Suprapubic skin (tissue), 4 donors: ENCODE data around the gene TSPAN18. TPM values are rescaled to one million over a fixed set of nuclear protein-coding genes. Genes with fewer than 3 reads are reported as not detected.

Source experiments
- DNase-seq, 2 donors: peaks; one replicate each; pipeline ENCODE4 v3.0.0-alpha.2; 2019; ENCODE audit warnings: low spot score in 2 of 2
- H3K27ac ChIP-seq: fragments of 200-600 bp; sonication (generic); one replicate; pipeline ENCODE4 v1.5.1; 2019
- H3K27me3 ChIP-seq: fragments of 200-600 bp; sonication (generic); one replicate; pipeline ENCODE4 v1.5.1; 2019
- H3K36me3 ChIP-seq: fragments of 200-600 bp; sonication (generic); one replicate; pipeline ENCODE4 v1.5.1; 2019
- H3K4me1 ChIP-seq: fragments of 200-600 bp; sonication (generic); one replicate; pipeline ENCODE4 v1.5.1; 2019
- H3K4me3 ChIP-seq: fragments of 200-600 bp; sonication (generic); one replicate; pipeline ENCODE4 v1.5.1; 2019; ENCODE audit warnings: mild to moderate bottlenecking
- H3K9me3 ChIP-seq: fragments of 200-600 bp; sonication (generic); one replicate; pipeline ENCODE4 v1.5.1; 2019
- EP300 ChIP-seq: sonication (generic); formaldehyde crosslinking; IDR thresholded peaks from one replicate; pipeline ENCODE4 v1.6.1; 2017; ENCODE audit warnings: antibody characterized with exemption
- POLR2A ChIP-seq, 2 donors: fragments of 450-650 bp; IDR thresholded peaks; one replicate each; pipeline ENCODE4 v1.6.1; 2017; ENCODE audit warnings: antibody characterized with exemption in 2 of 2, mild to moderate bottlenecking in 2 of 2, moderate library complexity in 2 of 2
- POLR2AphosphoS5 ChIP-seq, 3 donors: sonication (generic); formaldehyde crosslinking; IDR thresholded peaks; one replicate each; pipeline ENCODE4 v1.6.1; 2017; ENCODE audit warnings: antibody characterized with exemption in 3 of 3
- WGBS: methylation state at CpG from one replicate; pipeline ENCODE4 v1.1.5; 2018; 5-methylcytosine and 5-hydroxymethylcytosine counted together
- total RNA-seq, 4 donors: library from RNA; depleted of rRNA; stranded (reverse); fragments of >200 nt; gene quantifications; one replicate each; pipeline ENCODE4 v1.1.0, GENCODE V29; 2016
- TF ChIP-seq, protein P1 (sequence below), 2 donors: fragments of 200-600 bp in 1 of 2; fragments of 450-650 bp in 1 of 2; sonication (generic) in 1 of 2; IDR thresholded peaks; one replicate each; pipeline ENCODE4 v1.5.1; 2016 to 2019; ENCODE audit warnings: antibody characterized with exemption in 2 of 2, mild to moderate bottlenecking in 1 of 2, moderate library complexity in 1 of 2

TSPAN18 gene
- total RNA-seq, 4 donors from 2014 or later, result 1.3 to 5.1 (median 3.9) TPM

DNA sequence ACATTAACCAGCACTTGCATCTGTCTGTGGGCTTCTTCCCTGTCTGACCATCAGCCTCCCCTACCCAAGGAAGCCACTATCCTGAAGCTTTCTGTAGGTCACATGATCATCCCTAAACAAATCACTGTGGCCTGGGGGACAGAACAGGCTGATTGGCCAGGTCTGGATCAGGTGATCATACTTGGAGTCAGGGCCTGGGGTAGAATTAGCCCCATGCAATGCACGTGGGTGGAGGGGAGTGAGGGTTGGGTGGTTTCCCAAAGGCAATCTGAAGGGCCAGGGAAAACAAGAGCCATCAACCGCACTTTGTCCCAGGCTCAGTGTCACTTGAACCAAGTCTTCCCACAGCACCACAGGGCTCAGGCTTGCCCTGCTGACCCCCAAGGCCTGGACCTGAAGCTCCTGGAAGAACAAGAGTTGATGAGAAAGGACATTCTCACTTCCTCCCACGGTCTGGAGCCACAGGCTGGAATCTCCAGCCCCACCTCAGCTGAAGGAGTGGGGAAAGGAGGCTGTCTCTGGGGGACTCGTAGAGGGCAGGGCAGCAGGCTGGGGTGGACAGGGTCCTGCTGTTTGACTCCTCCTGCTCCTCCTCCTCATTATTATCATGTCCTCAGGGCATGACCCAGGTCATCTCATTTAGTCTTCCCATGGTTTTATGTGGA lies 31.5 kb upstream of the TSPAN18 start:
- 89% methylated on average over 4 of the region's 4 CpGs for WGBS
- H3K4me3 ChIP-seq, result no peak overlapping the region
- no peak for DNase-seq
- no peaks in the 10 kb centered on the region for H3K36me3 ChIP-seq
- H3K4me1 ChIP-seq, result peaks cover 4% of the 10 kb centered on the region
- peaks cover 5% of the 10 kb centered on the region for H3K27me3 ChIP-seq
- no peak overlapping the region for H3K27ac ChIP-seq
- no peaks in the 10 kb centered on the region for H3K9me3 ChIP-seq
- no peak for TF ChIP-seq POLR2A (IDR thresholded peaks at IDR 0.05)
- TF ChIP-seq POLR2AphosphoS5 (IDR thresholded peaks at IDR 0.05), result no peak
- no peak for TF ChIP-seq EP300
- TF ChIP-seq, protein P1, sequence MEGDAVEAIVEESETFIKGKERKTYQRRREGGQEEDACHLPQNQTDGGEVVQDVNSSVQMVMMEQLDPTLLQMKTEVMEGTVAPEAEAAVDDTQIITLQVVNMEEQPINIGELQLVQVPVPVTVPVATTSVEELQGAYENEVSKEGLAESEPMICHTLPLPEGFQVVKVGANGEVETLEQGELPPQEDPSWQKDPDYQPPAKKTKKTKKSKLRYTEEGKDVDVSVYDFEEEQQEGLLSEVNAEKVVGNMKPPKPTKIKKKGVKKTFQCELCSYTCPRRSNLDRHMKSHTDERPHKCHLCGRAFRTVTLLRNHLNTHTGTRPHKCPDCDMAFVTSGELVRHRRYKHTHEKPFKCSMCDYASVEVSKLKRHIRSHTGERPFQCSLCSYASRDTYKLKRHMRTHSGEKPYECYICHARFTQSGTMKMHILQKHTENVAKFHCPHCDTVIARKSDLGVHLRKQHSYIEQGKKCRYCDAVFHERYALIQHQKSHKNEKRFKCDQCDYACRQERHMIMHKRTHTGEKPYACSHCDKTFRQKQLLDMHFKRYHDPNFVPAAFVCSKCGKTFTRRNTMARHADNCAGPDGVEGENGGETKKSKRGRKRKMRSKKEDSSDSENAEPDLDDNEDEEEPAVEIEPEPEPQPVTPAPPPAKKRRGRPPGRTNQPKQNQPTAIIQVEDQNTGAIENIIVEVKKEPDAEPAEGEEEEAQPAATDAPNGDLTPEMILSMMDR (IDR thresholded peaks at IDR 0.05), result no peak

DNA sequence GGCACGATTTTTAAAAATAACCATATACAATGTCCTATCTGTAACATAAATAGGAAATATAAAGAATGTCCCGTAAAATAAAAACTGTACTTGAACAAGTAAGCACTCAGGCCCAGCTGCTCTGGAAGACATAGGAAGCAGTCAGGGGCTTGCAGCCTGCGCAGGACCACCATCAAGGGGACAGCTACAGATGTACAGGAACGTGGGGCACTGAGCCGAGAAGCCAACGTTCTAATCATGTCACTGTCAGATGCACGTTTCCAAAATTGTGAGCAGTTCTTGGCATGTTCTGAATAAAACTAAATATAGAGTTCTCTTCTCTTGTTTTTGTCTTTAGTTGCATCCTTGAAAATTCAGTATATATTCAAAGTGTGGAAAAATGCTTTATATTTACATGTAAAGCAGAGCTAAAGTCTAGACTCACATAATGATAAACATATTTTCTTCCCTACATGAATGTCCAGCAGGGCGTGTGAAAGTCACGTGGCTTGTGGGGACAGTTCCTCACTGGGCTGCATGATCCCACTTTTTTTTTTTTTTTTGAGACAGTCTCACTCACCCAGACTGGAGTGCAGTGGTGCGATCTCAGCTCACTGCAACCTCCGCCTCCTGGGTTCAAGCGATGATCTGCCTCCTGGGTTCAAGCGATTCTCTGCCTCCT lies 28.4 kb upstream of the TSPAN18 start:
- DNase-seq, result no peak
- WGBS, result 70% methylated on average over 13 of the region's 13 CpGs
- Histone ChIP-seq H3K4me3 (no peak overlapping the region), H3K9me3 (no peaks in the 10 kb centered on the region), H3K4me1 (peaks cover 7% of the 10 kb centered on the region), H3K27me3 (peaks cover 5% of the 10 kb centered on the region), H3K27ac (no peak overlapping the region), H3K36me3 (no peaks in the 10 kb centered on the region)
- TF ChIP-seq EP300, result no peak
- no peak for TF ChIP-seq POLR2AphosphoS5 (IDR thresholded peaks at IDR 0.05)
- no peak for TF ChIP-seq POLR2A (IDR thresholded peaks at IDR 0.05)
- TF ChIP-seq, protein P1 (IDR thresholded peaks at IDR 0.05), result no peak

DNA sequence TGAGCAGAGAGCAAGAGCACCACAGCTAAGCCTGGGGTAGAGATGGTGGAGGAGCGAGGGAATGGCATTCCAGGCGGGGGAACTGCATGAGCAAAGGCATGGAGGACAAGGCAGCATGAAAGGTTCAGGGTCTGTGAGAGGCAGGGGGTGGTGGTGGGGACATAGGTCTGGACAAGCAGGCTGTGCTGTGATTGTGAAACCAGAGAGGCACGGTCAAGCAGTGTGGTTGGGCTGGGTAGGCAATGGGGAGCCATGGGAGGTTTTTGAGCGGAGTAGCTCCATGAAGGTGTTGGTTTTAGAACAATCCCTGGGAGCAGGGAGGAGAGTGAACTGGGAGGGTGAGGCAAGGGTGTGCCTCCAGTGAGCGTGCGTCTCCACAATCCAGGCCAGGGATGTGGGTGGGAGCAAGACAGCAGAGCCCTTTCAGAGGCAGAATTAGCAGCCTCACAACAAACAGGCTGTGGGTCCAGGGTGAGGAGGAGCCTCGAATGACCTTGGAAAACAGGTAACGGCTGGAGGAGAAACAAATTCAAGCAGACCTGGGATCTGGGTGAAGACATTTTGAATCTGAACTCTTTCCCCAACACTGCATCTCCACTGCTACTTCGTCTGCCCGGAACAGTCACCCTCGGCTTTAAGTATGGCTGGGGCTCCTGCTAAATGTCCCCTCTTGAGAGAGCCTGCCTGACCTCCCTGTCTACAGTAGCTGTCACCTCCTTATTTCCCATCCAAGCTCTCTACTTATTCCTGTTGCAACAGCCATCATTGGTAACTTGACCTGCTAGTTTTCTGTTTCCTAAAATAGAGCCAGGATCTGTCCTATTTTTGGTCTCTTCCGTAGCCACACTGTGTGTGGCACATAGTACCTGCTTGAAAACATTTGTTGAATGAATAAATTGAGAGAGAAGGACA lies 27.0 kb upstream of the TSPAN18 start:
- DNase-seq, result no peak
- 64% methylated on average over 12 of the region's 12 CpGs for WGBS
- H3K36me3 ChIP-seq, result no peaks in the 10 kb centered on the region
- TF ChIP-seq, protein P1 (IDR thresholded peaks at IDR 0.05), result no peak
- TF ChIP-seq POLR2A (IDR thresholded peaks at IDR 0.05) (no peak), EP300 (no peak), POLR2AphosphoS5 (IDR thresholded peaks at IDR 0.05) (no peak)
- H3K27ac ChIP-seq, result no peak overlapping the region
- peaks cover 5% of the 10 kb centered on the region for H3K27me3 ChIP-seq
- peaks cover 7% of the 10 kb centered on the region for H3K4me1 ChIP-seq
- no peak overlapping the region for H3K4me3 ChIP-seq
- no peaks in the 10 kb centered on the region for H3K9me3 ChIP-seq

DNA sequence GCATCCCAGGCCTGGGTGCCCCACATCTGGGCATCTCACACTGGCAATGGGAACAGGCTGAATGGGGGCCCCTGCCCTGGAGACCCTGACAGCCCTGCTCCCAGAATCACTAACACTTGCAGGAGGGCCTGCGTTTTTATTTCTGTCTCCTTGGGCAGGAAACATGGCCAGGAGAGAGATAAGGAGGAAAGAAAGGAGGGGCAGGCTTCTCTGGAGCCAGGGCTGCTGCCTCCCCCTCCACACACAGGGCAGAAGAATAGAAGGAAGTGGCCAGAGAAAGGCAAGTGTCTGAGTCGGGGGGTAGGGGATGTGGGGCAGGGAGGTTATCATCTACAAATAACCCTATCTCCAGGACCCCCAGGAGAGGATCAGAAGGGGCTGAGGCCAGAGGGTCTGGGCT lies 25.5 kb upstream of the TSPAN18 start:
- H3K27ac ChIP-seq, result no peak overlapping the region
- 54% methylated on average over 2 of the region's 2 CpGs for WGBS

DNA sequence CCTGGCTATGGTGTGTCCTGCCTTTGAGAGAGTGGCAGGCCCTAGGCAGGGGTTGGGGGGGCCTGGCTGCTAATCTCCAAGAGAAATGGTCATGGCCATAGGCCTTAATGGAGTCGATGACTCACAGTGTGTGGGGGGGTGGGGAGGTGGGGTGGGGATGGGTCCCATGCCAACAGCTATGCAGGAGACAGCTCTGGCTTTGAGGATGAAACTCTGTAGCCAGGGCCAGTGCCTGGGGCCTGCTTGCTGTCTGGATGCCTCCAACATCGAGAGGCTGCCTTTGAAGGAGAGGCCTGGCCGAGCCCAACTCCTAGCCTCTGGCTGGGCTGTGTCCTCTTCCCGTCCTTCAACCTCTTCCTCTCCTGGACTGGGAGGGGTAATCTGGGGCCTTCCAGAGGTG lies 23.9 kb upstream of the TSPAN18 start:
- Histone ChIP-seq H3K27ac (no peak overlapping the region), H3K9me3 (no peaks in the 10 kb centered on the region), H3K4me3 (no peak overlapping the region), H3K4me1 (peaks cover 7% of the 10 kb centered on the region), H3K27me3 (peaks cover 5% of the 10 kb centered on the region), H3K36me3 (no peaks in the 10 kb centered on the region)
- DNase-seq, result no peak
- WGBS, result 77% methylated on average over 4 of the region's 4 CpGs
- TF ChIP-seq EP300 (no peak), POLR2AphosphoS5 (IDR thresholded peaks at IDR 0.05) (no peak), POLR2A (IDR thresholded peaks at IDR 0.05) (no peak)
- TF ChIP-seq, protein P1 (IDR thresholded peaks at IDR 0.05), result no peak

More for the DNA sequence above, 25.5 kb upstream of the TSPAN18 start:
- TF ChIP-seq EP300, result no peak
- no peak for DNase-seq
- Histone ChIP-seq H3K36me3 (no peaks in the 10 kb centered on the region), H3K4me3 (no peak overlapping the region), H3K27me3 (peaks cover 5% of the 10 kb centered on the region), H3K4me1 (peaks cover 7% of the 10 kb centered on the region), H3K9me3 (no peaks in the 10 kb centered on the region)
